Hematopoietic multipotent progenitor cell treated with erythropoietin and hydrocortisone succinate and interleukin-3 and kit ligand, for 6 days (in vitro differentiated cells): Measurements from ENCODE around the gene NPY2R.

Experiments used
- DNase-seq: peaks from one replicate; pipeline ENCODE4 v3.0.0-alpha.2; 2015

NPY2R gene

GRCh38 chr4:155208258-155209054 lies at the start of gene NPY2R:
TSS of gene NPY2R (plus strand) at chr4:155208636. CDS start at chr4:155213940, 5,304 bp downstream.
- no peak for DNase-seq

- no peak for DNase-seq
These were observed 47.1 kb upstream of the NPY2R start for GRCh38 chr4:155161357-155161756.

- DNase-seq: no peak
These were observed 43.7 kb upstream of the NPY2R start for GRCh38 chr4:155164718-155165117.

- DNase-seq: no peak
These were observed 37.9 kb upstream of the NPY2R start for GRCh38 chr4:155170569-155170968.

- DNase-seq: no peak
These were observed 35.1 kb upstream of the NPY2R start for GRCh38 chr4:155173371-155173770.

DNA sequence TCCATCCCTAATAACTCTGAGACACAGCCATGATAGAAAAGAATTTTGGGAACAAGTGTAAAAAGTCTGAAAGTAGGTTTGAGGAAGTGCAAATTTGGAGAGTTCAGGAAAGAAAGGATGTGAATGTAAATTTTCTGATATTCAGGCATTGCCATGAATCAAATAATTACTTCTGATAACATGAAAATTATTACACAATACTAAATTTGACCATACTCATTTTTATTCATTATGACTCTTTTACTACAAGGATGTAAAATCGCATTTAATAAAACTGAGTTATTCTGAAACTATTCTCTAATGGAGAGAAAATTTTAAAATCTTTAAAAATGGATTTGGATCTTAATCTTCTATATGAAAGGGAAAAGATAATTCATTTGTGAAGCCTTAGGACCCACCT lies 33.8 kb upstream of the NPY2R start:
- DNase-seq: no peak

- DNase-seq: no peak
These were observed 29.2 kb upstream of the NPY2R start for GRCh38 chr4:155179216-155179615.

DNA sequence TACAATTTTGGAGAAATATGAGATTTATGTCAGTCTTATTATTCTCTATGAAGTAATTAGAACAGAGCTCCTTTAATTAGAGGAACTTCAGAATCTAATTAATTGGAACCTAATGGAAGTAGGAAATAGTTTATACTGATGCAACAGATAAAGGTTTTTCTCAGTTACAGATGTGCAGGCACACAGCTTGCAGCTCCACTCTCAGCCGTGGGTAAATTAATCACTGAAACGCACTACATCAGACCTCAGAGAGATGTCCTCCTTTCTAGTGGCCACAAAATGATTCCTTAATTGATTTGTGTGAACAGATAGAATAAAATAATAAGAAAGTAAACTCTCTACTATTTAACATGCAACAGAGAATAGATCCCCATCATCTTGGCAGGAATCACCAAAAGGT lies 21.5 kb upstream of the NPY2R start:
- no peak for DNase-seq

- no peak for DNase-seq
These were observed 20.4 kb upstream of the NPY2R start for GRCh38 chr4:155187989-155188388.

DNA sequence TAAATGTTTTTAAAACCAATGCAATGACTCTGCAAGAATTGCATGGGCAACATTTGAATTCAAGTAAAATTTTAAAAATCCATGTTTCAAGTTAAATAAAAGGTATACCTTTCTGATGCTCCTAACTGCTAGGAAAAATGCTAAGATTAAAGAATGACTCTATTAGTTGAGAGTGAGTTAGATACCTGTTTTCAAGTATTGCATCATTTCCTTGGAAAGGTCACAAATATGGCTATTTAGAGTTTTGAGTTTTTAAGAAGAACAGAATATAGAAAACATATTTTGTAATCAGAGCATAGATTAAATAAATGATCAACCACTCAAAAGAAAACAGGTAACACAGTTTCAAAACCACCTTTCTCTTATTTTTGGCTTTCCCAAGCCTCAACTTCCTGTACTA lies 18.3 kb upstream of the NPY2R start:
- no peak for DNase-seq

- DNase-seq: no peak
These were observed 10.7 kb upstream of the NPY2R start for GRCh38 chr4:155197757-155198156.

DNA sequence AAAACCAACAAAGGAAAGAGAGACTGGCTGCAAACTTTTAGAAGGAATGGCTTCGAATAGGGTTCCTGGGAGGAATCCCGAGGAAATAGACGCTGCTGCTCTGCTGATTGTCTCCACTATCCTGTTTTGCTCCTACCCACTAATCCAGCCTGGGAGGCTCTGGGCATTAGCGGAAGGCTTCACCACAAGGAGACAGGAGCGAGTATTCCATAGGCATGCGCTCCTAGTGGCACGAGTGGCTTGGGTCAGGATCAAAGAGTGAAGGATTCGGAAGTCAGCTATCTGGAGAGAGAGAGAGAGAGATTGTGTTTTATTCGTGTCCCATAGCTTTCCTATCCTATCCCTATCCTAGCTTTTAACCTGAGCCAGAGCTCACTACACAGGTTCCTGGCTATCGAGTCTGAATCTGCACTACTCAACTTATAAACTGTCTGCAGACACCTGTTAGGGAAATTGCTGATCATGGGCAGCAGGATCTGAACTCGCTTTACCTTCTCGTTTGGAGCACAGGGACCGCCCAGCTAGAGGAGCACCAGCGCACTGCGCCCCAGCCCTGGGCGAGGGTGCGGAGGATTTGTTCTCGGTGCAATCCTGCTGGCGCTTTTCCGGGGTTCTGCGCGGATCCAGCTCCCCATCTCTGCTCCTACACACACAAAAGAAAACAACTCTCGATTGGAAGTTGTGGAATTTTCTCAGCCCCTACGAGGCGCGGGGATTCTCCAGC lies 740 bp upstream of the NPY2R start:
- DNase-seq: no peak

DNA sequence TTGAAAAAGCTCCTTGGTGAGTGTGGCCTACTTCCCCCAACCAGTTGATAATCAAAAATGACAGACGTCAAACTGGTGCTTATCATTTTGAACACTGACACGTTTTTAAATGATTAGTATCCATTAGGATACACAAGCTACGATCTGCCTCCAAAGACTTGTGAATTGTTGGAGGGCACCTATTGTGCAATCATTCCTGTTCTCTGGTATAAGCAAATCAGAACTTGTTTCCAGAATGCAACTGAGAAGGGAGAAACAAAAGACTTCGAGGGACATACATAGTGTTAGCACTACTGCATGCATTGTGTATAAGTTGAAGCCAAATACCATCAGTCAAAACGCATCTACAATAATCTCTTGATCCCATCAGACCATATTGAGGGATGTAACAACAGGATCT lies 11.6 kb downstream of the NPY2R start:
- DNase-seq: no peak

GRCh38 chr4:155227131-155227530 lies 18.7 kb downstream of the NPY2R start:
- no peak for DNase-seq

DNA sequence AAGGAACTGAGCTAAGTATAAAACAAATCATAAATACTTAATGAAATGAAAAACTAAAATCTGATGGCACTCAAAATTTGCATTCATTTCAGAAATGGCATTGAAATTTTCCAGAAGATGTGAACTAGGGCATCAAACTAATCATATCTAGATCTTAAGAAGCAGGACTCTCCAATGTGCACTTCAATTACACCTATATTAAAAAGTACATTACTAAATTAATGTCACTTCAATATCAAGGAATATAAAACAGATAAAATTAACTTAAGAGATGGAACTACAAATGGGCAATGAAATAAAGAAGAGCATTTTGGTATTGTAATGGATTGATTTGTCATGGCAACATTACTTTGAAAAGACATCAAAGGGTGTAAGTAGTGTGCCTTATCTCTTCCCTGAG lies 20.3 kb downstream of the NPY2R start:
- DNase-seq: no peak

GRCh38 chr4:155232432-155232831 lies 24.0 kb downstream of the NPY2R start:
- DNase-seq: no peak

DNA sequence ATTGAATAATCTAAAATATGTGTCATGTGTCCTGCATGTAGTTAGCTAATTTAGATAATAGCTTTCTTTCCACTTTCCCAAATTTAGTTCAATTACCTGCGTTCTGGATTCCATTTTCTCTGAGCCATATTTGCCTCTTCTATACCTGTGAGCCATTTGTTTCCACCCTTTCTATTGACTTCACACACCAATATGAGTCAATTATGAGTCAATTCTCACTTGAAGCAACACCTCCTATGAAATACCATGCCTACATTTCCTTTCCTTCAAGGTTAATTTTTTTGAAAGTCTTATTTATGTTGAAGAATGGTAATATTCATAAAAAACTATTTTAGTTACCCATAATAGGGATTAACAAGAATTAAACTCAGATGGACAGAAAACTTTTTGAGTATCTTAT lies 25.8 kb downstream of the NPY2R start:
- DNase-seq: no peak

GRCh38 chr4:155237567-155237966 lies 29.1 kb downstream of the NPY2R start:
- no peak for DNase-seq

DNA sequence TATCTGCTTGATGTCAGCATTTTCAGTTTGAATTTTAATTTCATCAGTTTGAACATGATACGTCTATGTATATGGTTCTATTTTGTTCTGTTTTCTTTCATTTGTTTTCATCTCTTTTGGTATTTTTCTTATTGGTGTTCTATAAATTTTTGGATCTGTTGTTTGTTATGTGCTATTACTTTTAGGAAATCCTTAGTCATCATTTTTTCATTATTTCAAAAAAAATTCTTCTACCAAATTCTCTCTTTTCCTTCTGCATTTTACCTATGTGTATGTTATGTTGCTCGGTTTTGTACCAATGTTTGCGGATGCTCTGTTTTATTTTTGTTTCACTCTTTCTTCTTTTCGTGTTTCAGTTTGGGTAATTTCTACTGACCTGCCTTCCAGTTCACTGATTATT lies 32.8 kb downstream of the NPY2R start:
- DNase-seq: no peak

DNA sequence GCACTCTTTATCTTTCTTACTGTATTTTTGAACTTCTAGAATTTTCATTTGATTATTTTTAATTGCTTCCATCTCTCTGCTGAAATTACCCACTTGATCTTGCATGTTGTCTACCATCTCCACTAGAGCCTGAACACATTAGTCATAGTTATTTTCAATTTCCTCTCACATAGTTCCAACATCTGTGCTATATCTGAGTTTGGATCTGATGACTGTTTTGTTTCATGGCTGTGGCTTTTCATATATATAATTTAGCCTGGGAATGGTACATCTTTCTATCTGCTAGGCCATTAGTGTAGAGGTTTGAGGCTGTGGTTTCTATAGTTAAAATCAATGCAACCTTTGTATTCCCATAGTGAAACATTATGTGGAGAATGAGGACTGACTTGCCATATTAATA lies 33.2 kb downstream of the NPY2R start:
- no peak for DNase-seq

DNA sequence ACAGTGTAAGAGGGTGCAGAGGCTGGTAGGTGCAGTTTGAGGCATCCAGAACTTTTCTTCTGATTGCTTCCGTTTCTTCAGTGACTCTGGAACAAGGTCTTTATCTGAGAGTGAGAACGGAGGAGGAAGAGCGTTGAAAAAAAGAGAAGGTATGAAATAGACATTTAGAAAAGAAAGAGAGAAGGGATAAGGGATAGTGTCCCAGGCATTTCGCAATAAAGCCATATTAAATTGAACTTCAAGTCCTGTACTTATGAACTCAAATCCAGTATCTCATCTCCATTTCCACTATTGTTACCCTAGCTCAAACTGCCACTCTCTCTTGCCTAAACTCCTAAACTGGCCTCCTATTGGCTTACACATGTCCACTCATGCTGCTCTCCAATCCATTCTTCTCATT lies 36.7 kb downstream of the NPY2R start:
- no peak for DNase-seq

DNA sequence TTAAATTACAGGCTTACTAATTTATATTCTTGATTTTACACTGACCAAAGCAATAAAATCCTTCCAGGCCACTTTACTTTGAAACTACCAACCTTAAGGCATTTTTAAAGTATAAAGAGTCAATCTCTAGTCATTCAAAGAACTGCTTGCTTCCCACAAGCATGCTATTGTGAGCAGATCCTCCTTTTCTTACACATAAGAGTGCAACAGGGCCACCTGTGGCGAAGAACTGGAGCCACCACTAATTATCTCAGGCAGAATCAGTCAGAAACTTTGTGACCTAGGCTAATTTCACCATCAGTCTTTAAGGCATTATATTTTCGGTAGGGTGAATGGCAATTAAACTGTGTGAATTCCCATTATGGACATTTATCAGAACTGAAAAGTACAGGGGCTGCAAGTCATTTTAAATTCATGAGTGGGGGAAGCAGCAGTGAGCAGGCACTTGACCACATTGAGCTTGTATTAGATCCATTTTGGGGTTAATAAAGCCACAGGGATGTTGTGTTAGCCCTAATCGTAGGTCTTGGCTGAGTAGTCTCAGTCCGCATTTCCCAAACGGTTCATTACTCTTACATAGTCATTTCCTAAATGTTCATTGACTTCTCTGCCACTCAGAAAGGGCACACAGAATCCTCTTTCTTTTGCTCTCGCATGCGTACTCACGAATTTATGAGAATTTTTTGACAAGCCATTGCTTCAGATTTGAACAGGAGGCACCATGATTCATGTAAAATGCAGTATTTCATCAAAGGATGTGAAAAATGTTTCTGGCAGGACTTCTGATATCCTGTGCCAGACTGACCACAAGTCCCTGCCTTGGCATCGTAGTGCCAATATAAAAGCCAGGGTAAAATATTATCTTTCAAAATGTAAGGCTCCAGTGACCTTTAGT lies 39.8 kb downstream of the NPY2R start:
- DNase-seq: no peak

- DNase-seq: no peak
These were observed 40.7 kb downstream of the NPY2R start for GRCh38 chr4:155249016-155249566.
